Superior temporal gyrus (tissue), 1 donor: ENCODE data around the gene LPCAT1.
"Not testable (repeated sequence)": the region's sequence is repeated elsewhere in the genome, so short reads cannot be mapped to it uniquely, and the experiment has no call there.

ENCODE experiments used
- DNase-seq: peaks from one replicate; pipeline ENCODE4 v3.0.0-alpha.2; 2016; ENCODE audit errors: extremely low spot score

The LPCAT1 gene

GRCh38 chr5:1540831-1541701 lies 17.3 kb upstream of the LPCAT1 start:
- DNase-seq, result no peak

- no peak for DNase-seq
These were observed 16.4 kb upstream of the LPCAT1 start for GRCh38 chr5:1540166-1540565.

GRCh38 chr5:1539393-1540161 lies 15.8 kb upstream of the LPCAT1 start:
- not testable (repeated sequence) for DNase-seq

GRCh38 chr5:1538741-1539392 lies 15.1 kb upstream of the LPCAT1 start:
- no peak for DNase-seq

- no peak for DNase-seq
These were observed 14.5 kb upstream of the LPCAT1 start for GRCh38 chr5:1538276-1538675.

GRCh38 chr5:1537603-1538154 lies 13.9 kb upstream of the LPCAT1 start:
- no peak for DNase-seq

- DNase-seq, result no peak
These were observed 13.3 kb upstream of the LPCAT1 start for GRCh38 chr5:1536871-1537602.

- no peak for DNase-seq
These were observed 12.6 kb upstream of the LPCAT1 start for GRCh38 chr5:1536322-1536845.

- DNase-seq, result no peak
These were observed 11.9 kb upstream of the LPCAT1 start for GRCh38 chr5:1535646-1536045.

GRCh38 chr5:1532384-1532783 lies 8.6 kb upstream of the LPCAT1 start:
- no peak for DNase-seq

- DNase-seq, result no peak
These were observed 5.7 kb upstream of the LPCAT1 start for GRCh38 chr5:1529498-1529897.

GRCh38 chr5:1527533-1528205 lies 3.9 kb upstream of the LPCAT1 start:
- DNase-seq, result no peak

- DNase-seq, result no peak
These were observed 2.9 kb upstream of the LPCAT1 start for GRCh38 chr5:1526681-1527131.

- no peak for DNase-seq
These were observed 2.5 kb upstream of the LPCAT1 start for GRCh38 chr5:1526190-1526631.

- DNase-seq, result no peak
These were observed 1.9 kb upstream of the LPCAT1 start for GRCh38 chr5:1525624-1526189.

- DNase-seq, result no peak
These were observed 1.3 kb upstream of the LPCAT1 start for GRCh38 chr5:1524799-1525623.

GRCh38 chr5:1524481-1524798 lies 680 bp upstream of the LPCAT1 start:
- no peak for DNase-seq

- no peak for DNase-seq
These were observed 324 bp downstream of the LPCAT1 start for GRCh38 chr5:1523480-1523792.
